Suppressor macrophage (primary cell): ENCODE measurements around the gene ABCA4.
"Not testable (repeated sequence)": the region's sequence is repeated elsewhere in the genome, so short reads cannot be mapped to it uniquely, and the experiment has no call there.

Experiments used
- DNase-seq, 4 experiments: peaks; one replicate each; pipeline ENCODE4 v3.0.0-alpha.2; 2020 to 2022
- total RNA-seq, 17 experiments: gene quantifications; one replicate each; lab custom pipeline; 2026; ENCODE audit warnings: mixed read lengths in 6 of 17, inconsistent platforms in 3 of 17; lab: John Stamatoyannopoulos, UW

The ABCA4 gene
- total RNA-seq: 0 to 6.9 (median 0) reads per million in 17 experiments

DNA sequence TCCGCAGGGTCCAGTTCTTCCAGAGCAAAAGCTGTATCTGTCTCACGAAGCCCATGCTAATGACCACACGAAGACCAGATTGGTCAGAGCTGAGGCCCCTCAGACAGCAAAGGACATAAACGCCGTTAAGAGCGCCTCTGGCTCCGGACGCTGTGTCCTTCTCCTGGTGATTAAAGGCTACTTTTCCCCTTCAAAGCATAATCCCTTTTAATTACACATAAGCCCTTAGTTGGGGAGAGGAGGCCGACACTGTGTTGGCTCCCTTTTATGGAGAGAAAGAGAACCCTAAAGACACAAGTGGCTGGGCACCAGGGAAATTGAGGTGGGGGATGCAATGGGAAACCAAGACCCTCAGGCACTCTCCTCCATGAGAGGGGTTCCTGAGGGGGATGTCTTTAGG, at the start of gene ABCA4:
TSS of gene ABCA4 (minus strand) at position 158 of the 400 bp plus-strand sequence. CDS start at position 55, 103 bp downstream.
- no peak for DNase-seq

- DNase-seq: no peak
These were observed 48.2 kb upstream of the ABCA4 start for GRCh38 chr1:94169126-94169525.

DNA sequence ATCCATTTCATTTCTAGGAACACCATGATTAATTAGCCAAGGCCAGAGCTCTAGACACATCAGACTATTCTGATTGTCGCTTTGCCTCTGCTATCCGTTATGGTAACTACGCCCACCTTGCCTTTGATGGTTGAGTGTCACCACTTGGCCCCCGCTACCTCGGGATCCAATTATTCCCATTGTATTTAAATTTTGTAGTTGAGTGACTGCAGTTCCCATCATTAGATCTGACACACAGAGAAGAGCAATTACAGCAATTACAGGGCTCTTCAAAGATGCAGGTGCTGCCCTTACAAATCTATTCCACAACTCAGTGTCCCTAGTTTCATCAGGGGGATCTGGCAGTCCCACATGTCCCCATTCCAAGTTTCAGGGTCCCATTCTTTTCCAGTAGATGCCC, 44.9 kb upstream of the ABCA4 start:
- no peak for DNase-seq

- not testable (repeated sequence) for DNase-seq
These were observed 43.9 kb upstream of the ABCA4 start for GRCh38 chr1:94164885-94165284.

DNA sequence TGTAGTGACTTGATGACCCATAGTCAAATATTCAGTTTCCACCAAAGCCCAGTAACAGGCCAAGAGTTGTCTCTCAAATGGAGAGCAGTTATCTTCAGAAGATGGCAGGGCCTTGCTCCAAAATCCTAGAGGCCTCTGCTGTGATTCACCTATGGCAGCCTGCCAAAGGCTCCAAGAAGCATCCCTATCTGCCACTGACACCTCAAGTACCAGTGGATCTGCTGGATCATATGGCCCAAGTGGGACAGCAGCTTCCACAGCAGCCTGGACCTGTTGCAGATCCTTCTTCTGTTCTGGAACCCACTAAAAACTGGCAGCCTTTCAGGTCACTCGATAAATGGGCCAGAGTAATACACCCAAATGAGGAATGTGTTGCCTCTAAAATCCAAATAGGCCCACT, 43.2 kb upstream of the ABCA4 start:
- DNase-seq: not testable (repeated sequence)

GRCh38 chr1:94163249-94163648, 42.3 kb upstream of the ABCA4 start:
- DNase-seq: not testable (repeated sequence)

DNA sequence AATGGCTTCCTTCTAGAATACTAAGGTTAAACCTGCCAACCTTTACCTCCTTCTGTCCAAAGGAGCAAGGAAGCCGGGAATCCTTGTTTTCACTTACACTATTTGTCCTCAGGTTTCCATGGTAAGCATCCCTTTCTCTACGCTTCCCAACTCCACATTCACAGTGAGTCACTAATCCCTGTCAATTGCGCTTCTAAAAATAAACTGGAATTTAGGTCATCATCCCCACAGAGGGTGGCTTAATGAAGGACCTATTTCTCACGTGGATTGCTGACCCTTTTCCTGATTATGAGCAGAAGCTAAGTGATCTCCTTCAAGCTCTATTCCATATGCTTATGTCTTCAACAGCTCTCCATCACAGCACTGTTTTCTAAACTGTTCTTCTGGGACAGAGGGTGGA, 39.9 kb upstream of the ABCA4 start:
- no peak for DNase-seq

DNA sequence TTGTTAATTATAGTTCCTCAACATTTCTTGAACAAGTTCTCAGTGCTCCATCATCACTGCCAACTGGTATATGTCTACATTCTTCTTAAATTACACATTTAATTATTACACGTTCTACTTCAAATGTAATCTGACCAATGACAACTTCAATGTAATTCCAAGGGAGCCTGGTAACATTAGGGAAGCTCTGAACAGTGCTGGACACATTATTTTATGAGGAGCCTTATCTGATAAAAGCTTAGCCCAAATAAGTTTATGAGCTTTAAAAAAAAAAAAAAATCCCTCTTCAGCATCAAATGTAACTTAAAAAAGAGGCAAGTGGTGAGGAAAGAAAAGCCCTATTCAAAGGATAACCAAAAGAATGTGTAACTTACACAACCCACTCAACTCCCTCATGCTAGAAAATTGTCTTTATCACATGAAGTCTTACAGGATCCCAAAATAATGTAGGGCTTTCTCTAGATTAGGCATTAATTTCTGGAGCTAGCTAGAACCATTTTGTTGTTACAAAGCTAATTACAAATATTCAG, 35.2 kb upstream of the ABCA4 start:
- DNase-seq: no peak

- DNase-seq: no peak
These were observed 34.0 kb upstream of the ABCA4 start for GRCh38 chr1:94154989-94155388.

- DNase-seq: no peak
These were observed 32.2 kb upstream of the ABCA4 start for GRCh38 chr1:94153133-94153532.

GRCh38 chr1:94149166-94149565, 28.2 kb upstream of the ABCA4 start:
- DNase-seq: not testable (repeated sequence)

DNA sequence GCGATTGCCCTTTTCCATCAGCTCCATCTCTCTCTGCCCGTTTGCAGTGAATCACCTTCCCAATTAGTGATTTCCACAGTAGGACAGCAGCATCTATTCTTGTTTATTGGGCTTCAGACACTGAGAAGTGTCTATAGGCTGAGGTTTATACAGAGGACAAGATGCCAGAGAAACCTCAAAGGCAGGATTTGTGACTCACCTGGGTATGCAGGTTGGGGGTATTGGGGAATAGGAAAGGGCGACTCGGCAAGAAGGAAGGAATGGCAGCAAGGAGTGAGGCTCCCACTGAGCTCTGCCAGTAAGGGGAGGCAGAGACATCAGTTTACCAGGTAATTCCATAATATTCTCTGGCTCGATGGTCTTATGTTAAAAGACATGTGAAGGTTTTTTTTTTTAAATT, 25.3 kb upstream of the ABCA4 start:
- no peak for DNase-seq

DNA sequence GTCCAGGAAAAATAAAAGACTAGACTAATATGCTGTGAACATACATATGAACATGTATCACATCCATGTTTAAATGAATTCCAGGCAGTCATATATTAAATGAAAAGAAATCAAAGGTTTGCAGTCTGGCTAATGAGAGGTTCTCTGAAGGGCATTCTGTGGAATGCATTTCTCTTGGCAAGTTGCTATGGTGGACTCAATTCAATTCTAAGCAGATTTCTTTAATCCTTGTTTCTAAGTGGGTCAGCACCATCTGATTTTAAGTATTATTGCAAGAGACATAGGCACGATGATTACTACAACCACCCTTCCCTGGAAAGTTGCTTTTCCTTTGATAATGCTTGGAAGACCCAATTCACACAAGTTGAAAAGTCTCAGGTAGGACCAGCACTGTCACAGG, 23.9 kb upstream of the ABCA4 start:
- DNase-seq: no peak

DNA sequence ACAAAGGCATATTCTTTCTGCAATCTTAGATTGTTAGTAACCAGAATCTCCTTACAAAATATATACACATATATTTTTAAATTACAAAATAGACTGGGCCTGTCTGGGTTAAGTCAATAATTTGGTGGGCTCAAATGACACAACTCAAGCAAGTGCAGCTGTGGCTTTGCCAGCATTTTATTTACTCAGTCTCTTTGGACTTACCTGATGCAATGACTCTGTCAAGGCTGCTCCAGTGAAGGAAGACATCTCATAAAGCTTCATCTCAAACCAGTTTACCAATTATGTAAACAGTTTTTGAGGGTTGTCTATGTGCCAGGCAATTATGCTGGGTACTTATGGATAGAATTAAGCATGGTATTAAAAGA, 22.8 kb upstream of the ABCA4 start:
- no peak for DNase-seq

- no peak for DNase-seq
These were observed 22.3 kb upstream of the ABCA4 start for GRCh38 chr1:94143173-94143808.

- DNase-seq: no peak
These were observed 21.6 kb upstream of the ABCA4 start for GRCh38 chr1:94142583-94142982.

- no peak for DNase-seq
These were observed 21.1 kb upstream of the ABCA4 start for GRCh38 chr1:94142022-94142421.

DNA sequence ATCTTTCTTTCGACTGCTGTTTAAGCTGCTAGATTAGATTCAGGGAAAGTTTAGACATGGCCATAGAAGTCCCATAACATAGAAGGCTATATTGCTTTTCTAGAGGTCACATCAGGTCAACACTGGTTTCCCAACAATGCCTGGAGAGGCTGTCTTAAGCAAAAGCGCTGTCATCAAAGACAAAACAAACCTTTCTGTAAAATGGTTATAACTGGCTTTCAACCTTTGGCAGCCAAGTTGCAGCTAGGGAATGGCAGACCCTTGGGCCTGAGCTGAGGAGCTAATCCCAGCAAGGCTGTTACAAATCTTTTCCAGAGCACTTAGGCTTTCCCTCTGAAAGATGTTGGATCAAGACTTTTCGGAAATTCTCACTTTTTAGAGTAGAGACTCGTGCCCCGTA, 11.2 kb upstream of the ABCA4 start:
- DNase-seq: no peak

DNA sequence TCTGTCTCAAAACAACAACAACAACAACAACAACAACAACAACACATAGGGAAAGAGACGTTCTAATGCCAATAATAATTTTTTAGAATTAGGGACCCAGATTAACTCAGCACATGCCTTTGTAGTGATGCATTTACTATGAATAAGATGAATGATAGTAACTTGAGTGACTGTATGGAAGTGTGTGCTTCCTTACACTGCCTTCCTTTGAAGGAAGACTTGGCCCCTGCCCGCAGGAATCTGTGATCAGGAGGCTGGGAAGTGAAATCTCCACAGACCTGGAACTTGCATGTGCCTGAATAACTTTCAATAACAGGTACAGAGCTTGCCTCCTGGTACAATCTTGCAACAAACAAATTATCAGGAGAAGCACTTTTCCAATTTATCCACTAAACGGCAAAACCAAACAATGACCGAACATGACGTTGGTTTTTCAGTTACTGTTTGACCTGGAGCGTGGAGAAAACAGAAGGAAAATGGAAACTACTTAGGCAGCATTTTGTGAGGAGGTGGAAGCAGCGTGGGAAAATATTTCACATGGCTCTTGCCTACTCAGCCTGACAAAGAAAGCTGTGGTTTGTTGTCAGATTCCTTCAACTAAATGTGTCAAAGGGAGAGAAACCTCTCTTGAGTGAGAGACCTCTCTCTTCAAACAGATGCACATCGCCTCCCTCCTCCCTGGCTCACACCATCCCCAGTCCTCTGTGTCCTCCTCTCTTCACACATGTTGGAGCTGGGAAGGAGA, 10.1 kb upstream of the ABCA4 start:
- DNase-seq: no peak

DNA sequence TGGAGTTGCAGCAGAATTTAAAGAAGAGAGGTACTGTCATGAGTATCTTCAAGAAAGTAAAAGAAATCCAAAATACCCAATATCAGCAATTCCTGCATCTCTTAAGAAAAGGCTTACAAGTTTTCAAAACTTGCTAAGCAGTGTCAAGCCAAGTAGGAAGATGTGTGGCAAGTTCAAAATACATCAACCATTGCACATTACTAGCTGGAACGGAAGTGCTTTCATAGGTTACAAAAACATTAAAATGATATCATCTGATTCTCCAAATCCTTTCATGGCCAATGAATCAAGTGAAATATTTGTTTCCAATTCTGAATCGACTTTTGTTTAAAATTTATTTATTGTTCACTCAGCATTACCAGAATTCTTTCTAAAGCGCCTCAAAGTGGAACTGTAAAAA, 5.7 kb upstream of the ABCA4 start:
- DNase-seq: no peak

- DNase-seq: no peak
These were observed 4.9 kb upstream of the ABCA4 start for GRCh38 chr1:94125551-94126514.

GRCh38 chr1:94124538-94124937, 3.6 kb upstream of the ABCA4 start:
- no peak for DNase-seq
